Measurements from ENCODE around the gene AGK.

AGK gene

GRCh38 chr7:141527076-141527475, 24.1 kb upstream of the AGK start:
- Histone ChIP-seq H3K27me3 (ENCODE audit: control insufficient read depth, insufficient read depth, low read length) (no peaks in the 10 kb centered on the region), H3K9ac (ENCODE audit: low read depth, low read length) (no peak overlapping the region), H3K36me3 (ENCODE audit: control insufficient read depth, insufficient read depth, low read length) (no peaks in the 10 kb centered on the region), H3K27ac (ENCODE audit: low read depth, low read length) (no peak overlapping the region), H3K4me1 (ENCODE audit: control insufficient read depth, insufficient read depth, low read length) (peaks cover 5% of the 10 kb centered on the region; the same call in 1 of the 2 replicates), H3K4me3 (ENCODE audit: low read depth, low read length) (no peak overlapping the region), H3K9me3 (ENCODE audit: control insufficient read depth, insufficient read depth, low read length) (no peaks in the 10 kb centered on the region)

DNA sequence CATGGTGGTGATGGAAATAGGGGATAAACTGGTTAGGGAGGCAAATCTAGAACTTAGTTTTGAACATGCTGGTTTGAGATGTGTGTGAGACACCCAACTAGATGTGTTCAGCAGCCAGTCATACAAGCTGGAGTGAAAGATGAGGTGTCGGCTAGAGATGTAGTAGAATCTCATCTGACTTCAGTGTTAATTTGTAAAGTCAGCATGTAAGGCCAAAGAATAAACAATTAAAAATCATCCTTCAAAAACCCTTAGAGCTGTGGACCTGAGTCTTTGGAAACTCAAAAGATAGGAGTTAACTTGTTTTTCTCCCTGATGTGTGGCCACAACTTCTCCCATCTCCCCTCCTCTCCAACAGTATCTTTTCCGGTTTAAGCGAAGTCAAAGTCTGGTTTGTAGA, 22.8 kb upstream of the AGK start:
- H3K9me3 ChIP-seq (ENCODE audit: control insufficient read depth, insufficient read depth, low read length) = no peaks in the 10 kb centered on the region
- H3K27me3 ChIP-seq (ENCODE audit: control insufficient read depth, insufficient read depth, low read length) = no peaks in the 10 kb centered on the region
- H3K36me3 ChIP-seq (ENCODE audit: control insufficient read depth, insufficient read depth, low read length) = no peaks in the 10 kb centered on the region
- no peak overlapping the region for H3K9ac ChIP-seq (ENCODE audit: low read depth, low read length)
- H3K4me1 ChIP-seq (ENCODE audit: control insufficient read depth, insufficient read depth, low read length) = peaks cover 7% of the 10 kb centered on the region
- no peak overlapping the region for H3K4me3 ChIP-seq (ENCODE audit: low read depth, low read length)
- no peak overlapping the region for H3K27ac ChIP-seq (ENCODE audit: low read depth, low read length)

DNA sequence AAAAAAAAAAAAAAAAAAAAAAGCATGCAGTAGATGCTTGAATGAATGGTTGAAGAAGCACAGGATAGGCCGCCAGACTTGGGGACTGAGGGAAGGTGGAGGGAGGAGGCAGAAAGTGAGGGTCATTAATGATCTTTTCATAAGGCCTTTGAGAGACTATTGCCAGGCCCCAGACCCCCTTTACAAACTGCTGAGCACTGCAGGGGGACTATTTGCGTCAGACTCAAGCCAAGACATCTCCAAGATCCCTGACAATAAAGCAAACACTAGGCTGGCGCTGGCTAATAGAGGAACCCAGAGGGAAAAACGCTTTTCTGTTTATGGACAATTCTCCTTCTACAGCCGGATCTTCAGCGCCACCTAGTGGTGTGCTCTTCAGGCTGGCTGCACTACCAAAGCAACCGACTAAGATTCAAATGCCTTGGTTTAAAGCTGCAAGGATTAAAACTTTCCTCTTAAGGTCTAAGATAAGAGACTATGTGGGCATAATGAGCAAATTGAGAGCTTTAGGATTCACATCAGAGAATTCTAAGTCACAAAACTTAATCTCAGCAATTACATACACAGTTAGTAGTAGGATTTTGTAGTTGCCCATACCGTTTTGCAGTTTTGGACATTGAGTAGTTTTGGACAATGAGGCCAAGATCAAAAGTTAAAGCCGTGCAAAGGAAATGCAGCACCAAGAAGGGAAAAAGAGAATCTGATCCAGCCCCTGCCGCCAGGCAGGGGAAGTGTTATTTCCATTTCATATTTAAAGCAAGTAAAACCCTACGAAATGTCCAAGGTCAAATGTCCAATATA, 17.9 kb upstream of the AGK start:
- Histone ChIP-seq H3K27ac (ENCODE audit: low read depth, low read length) (no peak overlapping the region), H3K36me3 (ENCODE audit: control insufficient read depth, insufficient read depth, low read length) (no peaks in the 10 kb centered on the region), H3K4me3 (ENCODE audit: low read depth, low read length) (no peak overlapping the region), H3K4me1 (ENCODE audit: control insufficient read depth, insufficient read depth, low read length) (peaks cover 15% of the 10 kb centered on the region), H3K9me3 (ENCODE audit: control insufficient read depth, insufficient read depth, low read length) (no peaks in the 10 kb centered on the region), H3K27me3 (ENCODE audit: control insufficient read depth, insufficient read depth, low read length) (no peaks in the 10 kb centered on the region), H3K9ac (ENCODE audit: low read depth, low read length) (no peak overlapping the region)

DNA sequence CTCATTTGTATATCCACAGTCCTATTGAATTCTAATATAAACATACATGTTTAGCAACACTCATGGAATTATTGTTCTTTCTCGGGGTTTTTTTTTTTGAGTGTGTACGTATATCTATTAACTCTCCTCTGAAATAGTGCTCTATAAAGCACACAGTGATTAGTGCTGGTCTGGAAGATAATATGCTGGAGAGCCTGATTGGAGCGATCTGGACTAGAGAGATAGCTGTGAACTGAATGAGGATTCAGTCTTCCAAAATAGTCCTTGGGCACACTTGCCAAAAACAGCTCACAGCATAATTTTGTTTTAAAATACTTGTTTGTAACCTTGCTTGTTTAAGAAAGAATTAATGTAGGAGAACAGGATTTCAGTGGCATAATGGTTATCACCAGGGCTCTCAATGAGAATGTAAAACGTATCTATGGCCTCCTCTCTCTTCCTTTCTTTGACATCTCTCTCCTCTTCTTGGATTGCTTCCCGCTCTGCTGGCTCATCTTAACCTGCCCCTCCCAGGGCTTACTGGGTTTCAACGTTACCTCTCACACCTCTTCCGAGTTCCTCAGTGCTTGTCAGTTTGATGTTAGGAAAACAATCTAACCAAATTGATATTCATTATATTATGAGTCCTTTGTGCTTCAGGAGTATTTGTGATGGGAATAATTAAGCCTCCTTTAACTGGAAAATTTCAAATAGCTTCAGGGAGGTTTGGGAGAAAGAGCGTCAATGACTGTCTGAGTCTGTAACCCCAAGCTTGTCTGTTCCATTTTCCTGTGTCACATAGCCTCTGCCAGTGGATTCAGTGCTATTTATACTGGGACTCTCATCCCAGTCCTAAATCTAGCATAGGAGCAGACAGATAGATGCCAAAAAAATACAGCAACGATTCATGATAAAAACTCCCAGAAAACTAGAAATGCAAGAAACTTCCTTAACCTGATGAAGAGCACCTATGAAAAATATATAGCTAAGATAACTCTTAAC, 16.2 kb upstream of the AGK start:
- Histone ChIP-seq H3K4me1 (ENCODE audit: control insufficient read depth, insufficient read depth, low read length) (peaks cover 15% of the 10 kb centered on the region), H3K4me3 (ENCODE audit: low read depth, low read length) (no peak overlapping the region), H3K27ac (ENCODE audit: low read depth, low read length) (no peak overlapping the region), H3K9ac (ENCODE audit: low read depth, low read length) (no peak overlapping the region), H3K9me3 (ENCODE audit: control insufficient read depth, insufficient read depth, low read length) (no peaks in the 10 kb centered on the region), H3K36me3 (ENCODE audit: control insufficient read depth, insufficient read depth, low read length) (no peaks in the 10 kb centered on the region), H3K27me3 (ENCODE audit: control insufficient read depth, insufficient read depth, low read length) (no peaks in the 10 kb centered on the region)

GRCh38 chr7:141537906-141538305, 13.3 kb upstream of the AGK start:
- no peak overlapping the region for H3K9ac ChIP-seq (ENCODE audit: low read depth, low read length)
- no peak overlapping the region for H3K4me3 ChIP-seq (ENCODE audit: low read depth, low read length)
- no peaks in the 10 kb centered on the region for H3K36me3 ChIP-seq (ENCODE audit: control insufficient read depth, insufficient read depth, low read length)
- H3K9me3 ChIP-seq (ENCODE audit: control insufficient read depth, insufficient read depth, low read length) = no peaks in the 10 kb centered on the region
- peaks cover 15% of the 10 kb centered on the region for H3K4me1 ChIP-seq (ENCODE audit: control insufficient read depth, insufficient read depth, low read length)
- H3K27me3 ChIP-seq (ENCODE audit: control insufficient read depth, insufficient read depth, low read length) = no peaks in the 10 kb centered on the region
- no peak overlapping the region for H3K27ac ChIP-seq (ENCODE audit: low read depth, low read length)

DNA sequence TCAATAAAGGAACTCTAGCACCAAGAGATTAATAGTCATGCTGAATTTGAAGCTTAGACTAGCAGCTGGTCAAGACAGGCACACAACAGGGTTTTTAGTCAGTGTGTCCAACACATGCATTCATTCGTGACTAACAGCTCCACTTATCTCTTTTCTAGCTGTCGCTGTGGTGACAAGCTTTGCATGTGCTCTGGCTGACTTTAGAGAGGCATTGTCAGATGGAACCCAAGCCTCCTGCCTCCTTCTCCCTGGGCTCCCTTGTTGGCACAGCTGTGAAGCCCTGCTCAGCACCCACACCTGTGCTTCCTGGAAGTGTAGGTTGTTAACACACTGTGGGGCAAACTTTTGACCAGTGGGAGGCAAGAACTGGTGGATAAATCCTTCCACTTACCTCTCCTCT, 9.8 kb upstream of the AGK start:
- Histone ChIP-seq H3K36me3 (ENCODE audit: control insufficient read depth, insufficient read depth, low read length) (no peaks in the 10 kb centered on the region), H3K27me3 (ENCODE audit: control insufficient read depth, insufficient read depth, low read length) (no peaks in the 10 kb centered on the region), H3K9ac (ENCODE audit: low read depth, low read length) (no peak overlapping the region), H3K4me1 (ENCODE audit: control insufficient read depth, insufficient read depth, low read length) (peaks cover 14% of the 10 kb centered on the region), H3K4me3 (ENCODE audit: low read depth, low read length) (no peak overlapping the region), H3K27ac (ENCODE audit: low read depth, low read length) (no peak overlapping the region), H3K9me3 (ENCODE audit: control insufficient read depth, insufficient read depth, low read length) (no peaks in the 10 kb centered on the region)

DNA sequence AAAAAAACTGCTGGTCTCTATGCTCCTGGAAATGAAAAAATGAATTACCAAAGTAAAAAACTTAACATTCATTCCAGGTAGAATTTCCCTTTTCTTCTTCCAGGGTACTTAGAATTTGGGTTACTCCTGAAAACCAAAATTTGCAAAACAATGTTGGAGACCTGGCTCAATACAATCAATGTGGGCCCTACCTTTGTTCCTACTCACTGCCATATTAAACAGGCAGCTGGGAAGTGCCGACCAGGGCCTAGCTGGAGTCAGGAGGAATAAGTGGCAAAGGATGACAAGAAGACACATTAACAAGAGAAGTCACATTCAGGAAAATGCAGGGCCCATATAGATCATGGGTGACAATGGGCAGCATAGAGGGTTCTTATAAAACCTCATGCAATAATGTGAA, 6.4 kb upstream of the AGK start:
- H3K36me3 ChIP-seq (ENCODE audit: control insufficient read depth, insufficient read depth, low read length) = no peaks in the 10 kb centered on the region
- no peaks in the 10 kb centered on the region for H3K27me3 ChIP-seq (ENCODE audit: control insufficient read depth, insufficient read depth, low read length)
- H3K9ac ChIP-seq (ENCODE audit: low read depth, low read length) = no peak overlapping the region
- H3K9me3 ChIP-seq (ENCODE audit: control insufficient read depth, insufficient read depth, low read length) = no peaks in the 10 kb centered on the region
- H3K4me1 ChIP-seq (ENCODE audit: control insufficient read depth, insufficient read depth, low read length) = peaks cover 14% of the 10 kb centered on the region
- no peak overlapping the region; the same call in 1 of the 2 replicates for H3K4me3 ChIP-seq (ENCODE audit: low read depth, low read length)
- H3K27ac ChIP-seq (ENCODE audit: low read depth, low read length) = peak overlapping the region; percentile 24

GRCh38 chr7:141549582-141549981, 1.6 kb upstream of the AGK start:
- Histone ChIP-seq H3K27ac (ENCODE audit: low read depth, low read length) (no peak overlapping the region), H3K9me3 (ENCODE audit: control insufficient read depth, insufficient read depth, low read length) (no peaks in the 10 kb centered on the region), H3K4me3 (ENCODE audit: low read depth, low read length) (no peak overlapping the region), H3K9ac (ENCODE audit: low read depth, low read length) (no peak overlapping the region), H3K4me1 (ENCODE audit: control insufficient read depth, insufficient read depth, low read length) (peaks cover 20% of the 10 kb centered on the region), H3K27me3 (ENCODE audit: control insufficient read depth, insufficient read depth, low read length) (no peaks in the 10 kb centered on the region), H3K36me3 (ENCODE audit: control insufficient read depth, insufficient read depth, low read length) (peaks cover 3% of the 10 kb centered on the region; the same call in 1 of the 2 replicates)

- peak overlapping the region; percentile 11 for H3K27ac ChIP-seq (ENCODE audit: low read depth, low read length)
- H3K4me1 ChIP-seq (ENCODE audit: control insufficient read depth, insufficient read depth, low read length) = peaks cover 13% of the 10 kb centered on the region
- H3K36me3 ChIP-seq (ENCODE audit: control insufficient read depth, insufficient read depth, low read length) = peaks cover 8% of the 10 kb centered on the region; the same call in 1 of the 2 replicates
- H3K9ac ChIP-seq (ENCODE audit: low read depth, low read length) = peak overlapping the region; percentile 58; the same call in 1 of the 2 replicates
- H3K9me3 ChIP-seq (ENCODE audit: control insufficient read depth, insufficient read depth, low read length) = no peaks in the 10 kb centered on the region
- H3K4me3 ChIP-seq (ENCODE audit: low read depth, low read length) = peak overlapping the region; percentile 86
- H3K27me3 ChIP-seq (ENCODE audit: control insufficient read depth, insufficient read depth, low read length) = no peaks in the 10 kb centered on the region
Observed at GRCh38 chr7:141550386-141551093, 670 bp upstream of the AGK start.

DNA sequence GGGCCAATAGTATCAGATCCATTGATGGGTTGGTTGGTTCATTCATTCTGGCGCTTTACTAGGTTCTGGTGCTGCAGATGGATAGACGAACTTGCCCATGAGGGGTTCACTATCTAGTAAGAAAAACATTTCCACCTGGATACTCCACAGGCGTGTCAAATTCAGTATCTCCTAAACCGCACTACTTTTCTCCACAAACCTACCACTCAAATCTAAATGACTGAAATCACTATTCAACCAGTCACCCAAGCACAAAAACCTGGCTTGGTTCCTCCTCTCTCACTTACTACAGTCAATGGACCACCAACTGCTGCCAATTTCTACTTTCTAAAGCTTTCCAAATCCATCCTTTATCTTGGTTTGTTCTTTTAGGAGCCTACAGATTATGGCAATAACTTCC, 572 bp downstream of the AGK start:
- H3K9ac ChIP-seq (ENCODE audit: low read depth, low read length) = peak overlapping the region; percentile 48; the same call in 1 of the 2 replicates
- no peaks in the 10 kb centered on the region for H3K27me3 ChIP-seq (ENCODE audit: control insufficient read depth, insufficient read depth, low read length)
- peaks cover 12% of the 10 kb centered on the region; the same call in 1 of the 2 replicates for H3K4me1 ChIP-seq (ENCODE audit: control insufficient read depth, insufficient read depth, low read length)
- peak overlapping the region; percentile 86 for H3K4me3 ChIP-seq (ENCODE audit: low read depth, low read length)
- no peaks in the 10 kb centered on the region for H3K9me3 ChIP-seq (ENCODE audit: control insufficient read depth, insufficient read depth, low read length)
- H3K27ac ChIP-seq (ENCODE audit: low read depth, low read length) = peak overlapping the region; percentile 11
- H3K36me3 ChIP-seq (ENCODE audit: control insufficient read depth, insufficient read depth, low read length) = peaks cover 20% of the 10 kb centered on the region

Data from HUES48 (cell line).